Effector CD4-positive, alpha-beta T cell (primary cell): ENCODE measurements around the gene URM1.
A peak's percentile ranks its signal among the peaks of the same experiment; 100 is the strongest.

Experiments
- DNase-seq: peaks from one replicate; pipeline ENCODE4 v3.0.0-alpha.2; 2020

Gene URM1

GRCh38 chr9:128349772-128350171 lies 21.4 kb upstream of the URM1 start:
- DNase-seq: no peak

- no peak for DNase-seq
Measured at GRCh38 chr9:128355451-128355850, 15.7 kb upstream of the URM1 start.

GRCh38 chr9:128358090-128358489 lies 13.1 kb upstream of the URM1 start:
- DNase-seq: no peak

- DNase-seq: no peak
Measured at GRCh38 chr9:128358861-128359260, 12.3 kb upstream of the URM1 start.

DNA sequence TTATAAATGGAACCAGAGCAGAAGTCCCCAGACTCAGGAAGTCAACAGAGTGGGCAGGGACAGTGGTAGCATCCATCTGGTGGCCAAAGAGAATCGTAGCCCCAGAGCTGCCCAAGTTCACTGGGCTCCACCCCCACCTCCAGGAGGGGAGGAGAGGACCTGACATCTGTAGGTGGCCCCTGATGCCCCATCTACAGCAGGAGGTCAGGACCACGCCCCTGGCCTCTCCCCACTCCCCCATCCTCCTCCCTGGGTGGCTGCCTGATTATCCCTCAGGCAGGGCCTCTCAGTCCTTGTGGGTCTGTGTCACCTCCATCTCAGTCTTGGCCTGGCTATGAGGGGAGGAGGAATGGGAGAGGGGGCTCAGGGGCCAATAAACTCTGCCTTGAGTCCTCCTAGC lies 10.3 kb upstream of the URM1 start:
- no peak for DNase-seq

- no peak for DNase-seq
Measured at GRCh38 chr9:128361296-128361985, 9.7 kb upstream of the URM1 start.

DNA sequence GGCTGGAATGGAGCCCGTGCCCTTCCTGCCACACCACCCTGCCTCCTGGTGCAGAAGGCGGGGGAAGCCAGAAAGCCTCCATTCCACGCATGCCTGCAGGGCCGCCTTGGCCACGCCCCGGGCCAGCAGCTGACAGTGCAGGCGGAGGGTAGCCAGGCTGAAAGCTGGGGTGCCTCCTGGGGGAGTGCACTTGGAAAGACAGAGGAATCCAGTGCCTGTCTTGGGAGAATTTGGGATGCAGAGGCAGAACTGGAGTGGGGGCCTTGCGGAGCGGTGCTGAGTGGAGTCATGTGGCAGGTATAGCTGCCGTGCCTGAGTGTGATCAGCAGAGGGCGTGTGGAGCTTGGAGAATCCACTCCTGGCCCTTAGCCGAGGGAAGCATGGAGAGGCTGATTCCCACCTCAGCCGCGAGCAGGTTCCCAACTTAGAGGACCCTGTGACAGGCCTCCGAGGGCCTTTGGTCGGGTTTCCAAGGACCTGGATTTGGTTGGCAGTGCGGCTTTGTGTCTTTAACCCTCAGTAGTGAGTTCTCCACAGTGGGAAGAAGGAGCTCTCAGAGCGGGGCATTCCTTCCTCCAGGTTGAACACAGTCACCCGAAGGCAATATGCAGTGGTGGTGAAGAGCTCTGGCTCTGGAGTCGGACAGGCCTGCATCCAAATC lies 9.1 kb upstream of the URM1 start:
- peak; percentile 54 for DNase-seq

- no peak for DNase-seq
Measured at GRCh38 chr9:128362774-128363173, 8.4 kb upstream of the URM1 start.

DNA sequence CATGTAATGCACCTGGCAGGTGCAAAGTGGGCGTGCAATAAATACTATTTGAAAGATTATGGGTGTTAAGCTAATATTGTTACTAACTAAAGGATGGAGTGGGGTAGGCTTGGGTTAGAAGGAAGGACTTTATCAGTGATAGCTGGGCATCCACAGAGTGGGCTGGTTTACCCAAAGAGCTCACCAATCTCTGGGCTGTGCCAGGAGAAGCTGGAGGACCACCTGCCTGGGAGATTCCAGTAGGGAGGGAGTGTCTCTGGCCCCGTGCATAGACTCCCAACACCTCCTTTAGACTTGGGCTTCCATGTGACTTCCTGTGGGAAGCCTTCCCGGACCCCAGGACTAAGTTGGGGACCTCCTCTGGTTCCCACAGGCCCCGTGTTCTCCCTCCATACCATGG lies 5.6 kb upstream of the URM1 start:
- DNase-seq: no peak

- DNase-seq: no peak
Measured at GRCh38 chr9:128369024-128369706, 2.0 kb upstream of the URM1 start.

DNA sequence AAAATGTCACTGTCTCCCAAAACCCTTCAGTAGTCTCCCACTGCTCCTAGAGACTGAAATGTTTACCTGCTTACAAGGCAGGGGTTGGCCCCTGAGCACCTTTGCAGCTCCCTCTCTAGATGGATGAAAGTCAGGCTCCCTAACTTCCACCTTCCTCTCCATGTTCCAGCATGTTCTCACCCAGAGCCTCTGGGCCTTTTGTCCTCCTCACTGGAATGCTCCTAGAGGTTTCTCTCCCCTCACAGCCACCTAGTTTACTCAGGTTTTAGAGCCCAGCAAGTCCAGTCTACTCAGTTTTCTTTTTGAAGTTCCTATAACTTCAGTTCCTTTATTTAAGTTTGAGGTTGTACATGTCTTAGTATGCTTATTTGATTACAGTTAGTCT lies 815 bp upstream of the URM1 start:
- no peak for DNase-seq

DNA sequence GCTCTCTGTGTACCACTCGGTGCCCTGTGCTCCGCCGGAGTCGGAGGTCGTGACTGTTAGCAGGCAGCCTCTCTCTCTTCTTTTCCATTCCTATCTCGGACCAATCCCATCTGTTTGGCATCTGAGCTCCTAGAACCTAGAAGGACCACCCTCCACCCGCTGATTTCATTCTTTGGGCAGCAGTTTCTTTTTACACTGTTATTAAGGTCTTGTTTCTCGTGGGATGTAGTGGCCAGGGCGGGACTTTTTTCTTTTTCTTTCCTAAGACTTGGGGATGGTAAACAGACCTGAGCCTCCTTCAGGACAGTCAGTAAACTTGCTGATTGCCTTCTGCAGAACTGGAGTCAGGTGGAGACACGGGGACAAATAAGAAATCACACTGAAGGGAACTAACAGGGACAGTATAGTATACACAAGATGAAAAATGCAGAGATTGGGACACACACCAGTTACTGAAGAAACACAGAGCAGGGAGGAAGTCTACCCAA lies 500 bp downstream of the URM1 start:
- no peak for DNase-seq

GRCh38 chr9:128372188-128372641 lies 1.0 kb downstream of the URM1 start:
- no peak for DNase-seq

DNA sequence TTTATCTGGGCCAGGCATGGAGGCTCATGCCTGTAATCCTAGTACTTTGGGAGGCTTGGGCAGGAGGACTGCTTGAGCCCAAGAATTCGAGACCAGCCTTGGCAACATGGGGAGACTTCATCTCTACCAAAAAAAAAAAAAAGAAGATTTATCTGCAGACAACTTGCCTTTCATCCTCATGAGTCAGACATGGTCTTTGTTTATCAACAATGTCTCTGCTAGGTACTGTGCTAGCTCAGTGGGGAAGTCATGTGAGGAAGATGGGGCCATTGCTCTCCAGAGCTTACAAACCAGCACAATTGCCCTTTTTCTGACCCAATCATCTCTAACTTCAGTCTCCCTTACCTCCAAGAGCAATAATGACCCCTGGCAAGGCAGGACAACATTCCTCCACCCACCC lies 1.6 kb downstream of the URM1 start:
- no peak for DNase-seq

DNA sequence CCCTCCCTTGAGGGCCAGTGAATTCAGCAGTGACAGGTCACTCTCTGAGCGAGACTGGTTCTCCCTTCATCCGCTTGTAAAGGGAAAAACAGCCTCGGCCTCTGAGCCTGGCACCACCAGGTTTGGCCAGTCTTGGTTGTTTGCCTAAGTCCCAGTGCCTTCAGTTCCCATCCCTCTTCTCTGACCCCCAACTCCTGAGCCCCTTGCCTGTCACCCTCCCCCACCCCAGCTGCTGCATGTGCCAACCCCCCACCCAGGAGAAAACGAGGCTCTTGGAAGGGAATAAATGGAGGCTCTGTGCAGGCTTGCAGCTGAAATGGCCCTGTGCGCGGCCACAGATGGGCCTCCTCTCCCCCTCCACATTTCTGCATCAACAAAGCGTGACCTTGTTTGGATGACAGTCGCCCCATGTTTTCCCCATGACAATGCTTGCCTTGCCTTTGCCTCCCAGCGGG lies 3.1 kb downstream of the URM1 start:
- DNase-seq: no peak

- DNase-seq: no peak
Measured at GRCh38 chr9:128375865-128376264, 4.7 kb downstream of the URM1 start.

DNA sequence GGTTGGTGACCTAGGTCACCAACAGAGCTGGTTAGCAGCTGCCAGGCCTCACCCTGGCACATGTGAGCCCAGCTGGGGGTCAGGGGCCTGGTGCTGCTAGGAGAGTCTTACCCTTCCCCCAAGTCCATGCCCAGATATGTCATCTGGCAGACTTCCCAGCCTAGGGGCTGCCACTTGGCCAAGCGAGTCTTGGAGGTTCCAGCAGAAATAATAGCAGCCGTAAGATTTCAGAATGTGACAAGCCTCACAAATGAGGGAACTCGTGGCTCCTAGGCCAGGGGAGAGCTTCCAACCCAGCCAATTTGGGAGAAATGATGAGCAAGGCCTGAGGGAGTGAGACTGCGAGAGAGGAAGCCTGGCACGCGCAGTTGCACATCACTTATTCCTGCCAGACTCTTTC lies 11.1 kb downstream of the URM1 start:
- no peak for DNase-seq

GRCh38 chr9:128383007-128383753 lies 12.0 kb downstream of the URM1 start:
- DNase-seq: no peak

DNA sequence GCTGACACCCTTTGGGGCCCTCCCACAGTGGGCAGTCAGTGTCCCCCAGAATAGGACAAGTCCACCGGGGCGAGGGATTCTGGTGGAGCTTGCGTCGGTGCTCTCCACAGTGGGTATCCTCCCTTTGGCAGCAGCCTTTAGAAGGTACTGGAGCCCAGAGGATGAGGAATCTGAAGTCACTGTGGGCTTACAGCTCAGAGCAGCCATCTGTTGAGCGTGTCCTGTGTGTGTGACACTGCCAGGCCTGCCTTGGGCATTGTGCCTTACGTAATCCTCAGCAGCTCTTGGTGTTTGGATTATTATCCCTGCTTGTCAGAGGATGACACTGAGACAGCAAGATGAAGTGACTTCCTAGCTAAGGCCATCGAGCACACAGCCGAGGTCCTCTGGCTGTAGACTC lies 12.6 kb downstream of the URM1 start:
- DNase-seq: no peak

GRCh38 chr9:128384801-128385495 lies 13.8 kb downstream of the URM1 start:
- no peak for DNase-seq

DNA sequence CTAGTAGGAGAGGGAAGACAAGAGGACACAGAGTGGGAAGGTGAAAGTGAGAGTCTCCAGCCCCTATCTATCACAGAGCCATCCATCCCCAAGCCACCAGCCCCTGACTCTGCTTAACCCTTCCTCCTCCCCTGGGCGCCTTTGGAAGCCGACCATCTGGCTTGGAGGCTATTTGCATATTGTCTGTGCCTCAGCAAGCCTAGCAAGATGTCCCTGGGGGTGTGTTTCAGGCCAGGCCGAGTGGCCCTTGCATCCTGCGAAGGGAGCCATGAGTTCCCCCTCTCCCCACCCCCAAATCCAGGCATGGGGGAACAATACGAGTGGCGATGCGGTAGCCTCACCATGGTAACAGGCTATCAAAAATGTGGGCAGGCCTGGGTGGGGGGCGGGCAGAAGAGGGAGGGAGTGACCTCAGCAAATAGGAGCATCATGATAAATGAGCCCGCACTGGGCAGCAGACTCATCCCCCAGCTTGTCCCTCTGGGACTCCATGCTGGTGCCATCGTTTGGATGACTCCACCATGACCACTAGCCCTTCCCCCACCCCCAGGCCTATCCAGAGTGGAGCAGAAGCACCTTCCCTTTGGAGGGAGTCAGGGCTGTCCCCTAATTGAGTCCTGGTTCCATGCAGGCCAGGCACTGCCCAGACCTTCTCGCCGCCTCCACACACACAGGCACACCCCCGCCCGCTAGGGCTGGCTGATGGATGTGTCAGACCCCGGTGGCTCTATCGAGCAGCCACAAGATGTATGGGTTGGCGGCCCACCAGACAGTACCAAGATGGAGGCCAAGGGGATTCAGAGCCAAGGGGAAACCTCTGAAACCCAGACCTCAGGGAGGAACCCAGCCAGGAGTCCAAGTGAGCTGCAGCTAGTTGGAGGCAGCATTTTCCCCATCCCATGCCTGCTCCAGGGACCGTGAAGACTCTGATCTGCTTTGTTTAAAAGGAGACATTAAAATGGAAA lies 14.6 kb downstream of the URM1 start:
- no peak for DNase-seq
